ENCODE results near the gene TJP3.

Gene TJP3

DNA sequence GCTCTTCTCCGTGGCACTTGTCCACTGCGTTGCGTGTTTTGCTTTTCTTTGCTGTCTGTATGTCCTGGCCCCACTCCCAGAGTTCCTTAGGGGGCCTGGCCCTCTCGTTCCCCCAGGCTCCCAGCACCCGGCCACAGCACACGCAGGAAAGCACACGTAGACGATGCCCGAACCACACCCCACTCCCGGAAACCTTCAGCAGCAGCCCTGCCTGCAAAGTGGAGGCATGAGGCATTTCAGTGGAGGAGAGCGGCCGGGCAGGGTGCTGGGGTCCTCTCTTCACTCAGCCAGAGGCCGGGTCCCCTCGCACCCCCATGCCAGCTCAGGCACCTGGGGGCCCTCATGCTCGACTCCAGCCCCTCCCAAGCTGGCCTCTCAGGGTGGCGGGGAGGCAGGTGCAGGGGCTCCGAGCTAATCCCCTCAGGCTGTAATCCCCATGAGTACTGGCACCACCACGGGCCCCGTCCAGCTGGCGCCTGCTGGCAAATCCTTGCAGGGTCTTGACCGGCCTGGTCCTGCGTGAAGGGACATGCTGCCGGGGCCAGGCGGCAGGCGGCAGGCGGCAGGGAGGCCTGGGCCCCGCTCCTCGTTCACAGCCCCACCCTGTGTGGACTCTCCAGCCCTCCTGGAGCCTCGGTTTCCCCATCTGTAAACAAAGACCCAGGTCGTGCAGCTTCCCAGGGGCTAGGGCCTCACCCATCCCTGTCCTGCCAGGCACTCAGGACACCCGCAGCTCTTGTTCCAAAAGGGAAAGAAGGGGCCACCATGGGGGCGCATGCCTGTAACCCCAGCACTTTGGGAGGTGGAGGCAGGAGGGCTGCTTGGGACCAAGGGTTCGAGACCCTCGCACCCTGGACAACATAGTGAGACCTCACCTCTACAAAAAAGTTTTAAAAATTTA, 14.9 kb upstream of the TJP3 start:
- no peak for TF ChIP-seq TCF12 (IDR thresholded peaks at IDR 0.05; ENCODE audit: low read depth)
- no peak for TF ChIP-seq NFIC (IDR thresholded peaks at IDR 0.05)
- no peak for TF ChIP-seq ZBTB7A (IDR thresholded peaks at IDR 0.05; ENCODE audit: low read depth)
- TF ChIP-seq TAF1 (IDR thresholded peaks at IDR 0.05; ENCODE audit: low read depth): no peak

DNA sequence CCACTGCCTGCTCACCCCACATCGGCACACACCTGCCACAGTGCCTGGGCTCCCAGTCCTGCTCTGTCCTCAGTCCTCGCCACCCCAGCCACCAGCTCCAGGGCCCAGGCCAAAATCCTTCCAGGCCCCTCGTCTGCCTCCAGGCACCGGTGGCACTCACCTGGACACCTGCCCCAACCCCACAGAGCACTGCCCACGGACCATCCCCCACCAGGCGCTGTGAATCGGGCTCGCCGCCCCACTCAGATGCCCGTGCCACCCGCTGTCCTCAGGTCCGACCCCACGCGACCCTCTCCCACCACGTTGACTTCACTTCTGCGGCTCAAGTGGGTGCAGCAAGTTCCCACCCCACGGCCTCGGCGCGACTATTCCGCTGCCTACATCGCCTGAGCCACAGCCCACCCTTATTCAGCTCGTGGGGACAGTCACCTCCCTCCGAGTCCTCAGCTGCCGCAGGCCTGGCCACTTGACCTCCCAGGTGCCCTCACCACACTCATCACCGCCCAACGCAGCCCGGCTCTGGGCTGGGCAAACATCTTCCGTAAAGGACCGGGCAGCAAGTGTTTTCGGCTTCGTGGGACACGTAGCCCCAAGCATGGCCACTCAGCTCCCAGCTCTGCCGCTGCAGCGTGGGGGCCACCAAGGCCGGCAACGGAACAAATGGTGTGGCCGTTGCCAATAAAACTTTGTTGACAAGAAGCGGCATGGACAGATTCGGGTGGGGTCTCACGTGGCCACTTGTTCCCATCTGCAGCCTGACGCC, 13.6 kb upstream of the TJP3 start:
- TF ChIP-seq ZBTB7A (IDR thresholded peaks at IDR 0.05; ENCODE audit: low read depth): no peak
- TF ChIP-seq CREB1 (IDR thresholded peaks at IDR 0.05; ENCODE audit: low read depth): no peak
- no peak for TF ChIP-seq FOXM1 (IDR thresholded peaks at IDR 0.05; ENCODE audit: borderline replicate concordance, low read depth)
- no peak for TF ChIP-seq EGR1 (IDR thresholded peaks at IDR 0.05)
- no peak for TF ChIP-seq RAD21 (IDR thresholded peaks at IDR 0.05; ENCODE audit: low read depth)
- no peak for TF ChIP-seq NFIC (IDR thresholded peaks at IDR 0.05)
- no peak for TF ChIP-seq TEAD4 (IDR thresholded peaks at IDR 0.05)
- no peak for TF ChIP-seq USF1 (IDR thresholded peaks at IDR 0.05)
- no peak for TF ChIP-seq TCF12 (IDR thresholded peaks at IDR 0.05; ENCODE audit: low read depth)
- no peak for TF ChIP-seq EP300 (IDR thresholded peaks at IDR 0.05; ENCODE audit: borderline replicate concordance)
- TF ChIP-seq YY1 (IDR thresholded peaks at IDR 0.05; ENCODE audit: low read depth): no peak
- no peak for TF ChIP-seq TAF1 (IDR thresholded peaks at IDR 0.05; ENCODE audit: low read depth)
- TF ChIP-seq CEBPB (IDR thresholded peaks at IDR 0.05): no peak
- TF ChIP-seq, protein P1, sequence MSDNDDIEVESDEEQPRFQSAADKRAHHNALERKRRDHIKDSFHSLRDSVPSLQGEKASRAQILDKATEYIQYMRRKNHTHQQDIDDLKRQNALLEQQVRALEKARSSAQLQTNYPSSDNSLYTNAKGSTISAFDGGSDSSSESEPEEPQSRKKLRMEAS (IDR thresholded peaks at IDR 0.05): no peak
- no peak for TF ChIP-seq REST (IDR thresholded peaks at IDR 0.05; ENCODE audit: low read depth)

GRCh38 chr19:3695124-3695733, 13.0 kb upstream of the TJP3 start:
- TF ChIP-seq ZBTB7A (IDR thresholded peaks at IDR 0.05; ENCODE audit: low read depth): no peak
- TF ChIP-seq, protein P1 (IDR thresholded peaks at IDR 0.05): no peak
- no peak for TF ChIP-seq EGR1 (IDR thresholded peaks at IDR 0.05)
- no peak for TF ChIP-seq USF1 (IDR thresholded peaks at IDR 0.05)
- TF ChIP-seq REST (IDR thresholded peaks at IDR 0.05; ENCODE audit: low read depth): no peak
- no peak for TF ChIP-seq FOXM1 (IDR thresholded peaks at IDR 0.05; ENCODE audit: borderline replicate concordance, low read depth)
- TF ChIP-seq EP300 (IDR thresholded peaks at IDR 0.05; ENCODE audit: borderline replicate concordance): no peak
- no peak for TF ChIP-seq NFIC (IDR thresholded peaks at IDR 0.05)
- no peak for TF ChIP-seq TCF12 (IDR thresholded peaks at IDR 0.05; ENCODE audit: low read depth)
- TF ChIP-seq TEAD4 (IDR thresholded peaks at IDR 0.05): no peak
- no peak for TF ChIP-seq YY1 (IDR thresholded peaks at IDR 0.05; ENCODE audit: low read depth)
- TF ChIP-seq RAD21 (IDR thresholded peaks at IDR 0.05; ENCODE audit: low read depth): no peak
- no peak for TF ChIP-seq TAF1 (IDR thresholded peaks at IDR 0.05; ENCODE audit: low read depth)
- no peak for TF ChIP-seq CEBPB (IDR thresholded peaks at IDR 0.05)
- TF ChIP-seq CREB1 (IDR thresholded peaks at IDR 0.05; ENCODE audit: low read depth): no peak

- TF ChIP-seq ZBTB7A (IDR thresholded peaks at IDR 0.05; ENCODE audit: low read depth) (no peak), NFIC (IDR thresholded peaks at IDR 0.05) (no peak), TAF1 (IDR thresholded peaks at IDR 0.05; ENCODE audit: low read depth) (no peak), YY1 (IDR thresholded peaks at IDR 0.05; ENCODE audit: low read depth) (no peak), EP300 (IDR thresholded peaks at IDR 0.05; ENCODE audit: borderline replicate concordance) (no peak), FOXM1 (IDR thresholded peaks at IDR 0.05; ENCODE audit: borderline replicate concordance, low read depth) (no peak), USF1 (IDR thresholded peaks at IDR 0.05) (no peak), CEBPB (IDR thresholded peaks at IDR 0.05) (no peak), REST (IDR thresholded peaks at IDR 0.05; ENCODE audit: low read depth) (no peak), CREB1 (IDR thresholded peaks at IDR 0.05; ENCODE audit: low read depth) (no peak), TEAD4 (IDR thresholded peaks at IDR 0.05) (no peak), TCF12 (IDR thresholded peaks at IDR 0.05; ENCODE audit: low read depth) (no peak), RAD21 (IDR thresholded peaks at IDR 0.05; ENCODE audit: low read depth) (no peak), EGR1 (IDR thresholded peaks at IDR 0.05) (no peak)
- TF ChIP-seq, protein P1 (IDR thresholded peaks at IDR 0.05): no peak
Measured at GRCh38 chr19:3695986-3696659, 12.1 kb upstream of the TJP3 start.
